SK-N-SH (cell line): ENCODE results near the gene C1QTNF2.

Experiments used
- CTCF ChIP-seq: fragments of 200-600 bp; sonication (generic); IDR thresholded peaks from 2 replicates; pipeline ENCODE4 v1.6.1; 2017; ENCODE audit warnings: antibody characterized with exemption, mild to moderate bottlenecking, moderate library complexity
- EP300 ChIP-seq, 2 experiments: IDR thresholded peaks; 2 replicates each; pipeline versions ENCODE4 v1.4.0 to v1.6.1; 2012; ENCODE audit warnings: borderline replicate concordance in 1 of 2, low read depth in 1 of 2, low read length in 1 of 2
- EZH2phosphoT487 ChIP-seq: fragments of 200-600 bp; sonication (generic); IDR thresholded peaks from 2 replicates; pipeline ENCODE4 v1.6.1; 2017; ENCODE audit warnings: low read depth, mixed run types, mild to moderate bottlenecking, antibody characterized with exemption, moderate library complexity, borderline replicate concordance
- GABPA ChIP-seq: IDR thresholded peaks from 2 replicates; pipeline ENCODE4 v1.4.0; 2012; ENCODE audit warnings: low read depth, mild to moderate bottlenecking
- NFIC ChIP-seq: IDR thresholded peaks from 2 replicates; pipeline ENCODE4 v1.4.0; 2012; ENCODE audit warnings: borderline replicate concordance
- NRF1 ChIP-seq: IDR thresholded peaks from 2 replicates; pipeline ENCODE4 v1.6.1; 2012; ENCODE audit warnings: low read depth, mild to moderate bottlenecking, low read length
- POLR2AphosphoS5 ChIP-seq: IDR thresholded peaks from 2 replicates; pipeline ENCODE4 v1.6.1; 2012; ENCODE audit warnings: low read depth, low read length
- RAD21 ChIP-seq: IDR thresholded peaks from 2 replicates; pipeline ENCODE4 v1.6.1; 2012; ENCODE audit warnings: mild to moderate bottlenecking, low read length
- REST ChIP-seq: IDR thresholded peaks from 2 replicates; pipeline ENCODE4 v1.6.1; 2012; ENCODE audit warnings: mild to moderate bottlenecking, low read depth, low read length, moderate library complexity
- SIN3A ChIP-seq: IDR thresholded peaks from 2 replicates; pipeline ENCODE4 v1.6.1; 2012; ENCODE audit warnings: low read depth, mild to moderate bottlenecking, low read length, moderate library complexity, borderline replicate concordance
- TAF1 ChIP-seq: IDR thresholded peaks from 2 replicates; pipeline ENCODE4 v1.6.1; 2012; ENCODE audit warnings: low read depth, mild to moderate bottlenecking, low read length, moderate library complexity, borderline replicate concordance

GRCh38 chr5:160310552-160311295 lies 59.7 kb downstream of the C1QTNF2 start:
- TF ChIP-seq CTCF: no peak
- no peak for TF ChIP-seq NRF1
- no peak for TF ChIP-seq RAD21
- no peak for TF ChIP-seq GABPA
- TF ChIP-seq EP300 (IDR thresholded peaks at IDR 0.05; ENCODE audit: borderline replicate concordance in 1 of 2, low read depth in 1 of 2, low read length in 1 of 2): no peak
- no peak for TF ChIP-seq SIN3A
- no peak for TF ChIP-seq TAF1
- no peak for TF ChIP-seq POLR2AphosphoS5
- TF ChIP-seq EZH2phosphoT487: no peak
- TF ChIP-seq NFIC: no peak
- TF ChIP-seq REST: no peak
